ENCODE data around the gene C2CD4D.

- TF ChIP-seq CTCF (IDR thresholded peaks at IDR 0.05) (no peak), EZH2 (IDR thresholded peaks at IDR 0.05; ENCODE audit: borderline replicate concordance, insufficient read depth, low read depth, low read length, poor library complexity, severe bottlenecking) (no peak)
Observed at GRCh38 chr1:151846686-151847237, 7.1 kb upstream of the C2CD4D start.
